BJ (cell line): ENCODE measurements around the gene CERK. TPM values are rescaled to one million over a fixed set of nuclear protein-coding genes. Genes with fewer than 3 reads are reported as not detected.

Source experiments
- CTCF ChIA-PET: fragments of 350-600 bp; formaldehyde crosslinking; extraction: SDS; loops from one replicate; lab custom pipeline; 2021; ENCODE audit warnings: antibody characterized with exemption, inconsistent platforms; lab: Yijun Ruan, JAX
- POLR2A ChIA-PET: fragments of 300-600 bp; sonication (Branson Sonifier 250); formaldehyde crosslinking; extraction: SDS; loops from one replicate; lab custom pipeline; 2021; ENCODE audit warnings: antibody characterized with exemption; lab: Charles Lee
- DNase-seq: peaks from one replicate; pipeline ENCODE4 v3.0.0-alpha.2; 2011; ENCODE audit warnings: low read depth
- H3K27me3 ChIP-seq: 2 replicates; pipeline ENCODE4 v1.6.0; 2011; ENCODE audit warnings: low read length; ENCODE audit not compliant: control insufficient read depth, insufficient read depth
- H3K36me3 ChIP-seq: 2 replicates; pipeline ENCODE4 v1.5.1; 2011; ENCODE audit warnings: low read length; ENCODE audit not compliant: control insufficient read depth, insufficient read depth
- H3K4me3 ChIP-seq: 2 replicates; pipeline ENCODE4 v1.5.1; 2011; ENCODE audit warnings: low read depth, mild to moderate bottlenecking, control low read depth, low read length
- polyA plus RNA-seq: library from polyadenylated mRNA; depleted of rRNA; stranded (reverse); fragments of >200 nt; gene quantifications from 2 replicates; pipeline ENCODE4 v1.2.3, GENCODE V29; 2011
- TF ChIP-seq, protein P1 (sequence below): IDR thresholded peaks from 2 replicates; pipeline ENCODE4 v1.5.1; 2011; ENCODE audit warnings: low read depth, mild to moderate bottlenecking, control low read depth, inconsistent platforms, low read length, moderate library complexity; ENCODE audit not compliant: insufficient read depth

The CERK gene
- polyA plus RNA-seq, 1 experiment = 32.6 TPM

- no peak overlapping the region for H3K4me3 ChIP-seq
- DNase-seq = no peak
- TF ChIP-seq, protein P1, sequence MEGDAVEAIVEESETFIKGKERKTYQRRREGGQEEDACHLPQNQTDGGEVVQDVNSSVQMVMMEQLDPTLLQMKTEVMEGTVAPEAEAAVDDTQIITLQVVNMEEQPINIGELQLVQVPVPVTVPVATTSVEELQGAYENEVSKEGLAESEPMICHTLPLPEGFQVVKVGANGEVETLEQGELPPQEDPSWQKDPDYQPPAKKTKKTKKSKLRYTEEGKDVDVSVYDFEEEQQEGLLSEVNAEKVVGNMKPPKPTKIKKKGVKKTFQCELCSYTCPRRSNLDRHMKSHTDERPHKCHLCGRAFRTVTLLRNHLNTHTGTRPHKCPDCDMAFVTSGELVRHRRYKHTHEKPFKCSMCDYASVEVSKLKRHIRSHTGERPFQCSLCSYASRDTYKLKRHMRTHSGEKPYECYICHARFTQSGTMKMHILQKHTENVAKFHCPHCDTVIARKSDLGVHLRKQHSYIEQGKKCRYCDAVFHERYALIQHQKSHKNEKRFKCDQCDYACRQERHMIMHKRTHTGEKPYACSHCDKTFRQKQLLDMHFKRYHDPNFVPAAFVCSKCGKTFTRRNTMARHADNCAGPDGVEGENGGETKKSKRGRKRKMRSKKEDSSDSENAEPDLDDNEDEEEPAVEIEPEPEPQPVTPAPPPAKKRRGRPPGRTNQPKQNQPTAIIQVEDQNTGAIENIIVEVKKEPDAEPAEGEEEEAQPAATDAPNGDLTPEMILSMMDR = no peak
- CTCF ChIA-PET = interaction anchor here (1.4 to 2.3 kb wide), 2 partner anchors 11 to 28 kb away, joined by 3 to 9 read pairs; no protein-coding TSS in a partner anchor
- no peaks in the 10 kb centered on the region for H3K27me3 ChIP-seq
- POLR2A ChIA-PET = no interaction called here
- peaks cover 8% of the 10 kb centered on the region for H3K36me3 ChIP-seq
Measured at GRCh38 chr22:46732041-46732379, 6.0 kb downstream of the CERK start.

- H3K36me3 ChIP-seq = peaks cover 8% of the 10 kb centered on the region
- H3K4me3 ChIP-seq = no peak overlapping the region
- no peak for DNase-seq
- ChIA-PET CTCF (interaction anchor here (1.4 to 2.3 kb wide), 2 partner anchors 11 to 28 kb away, joined by 3 to 9 read pairs; no protein-coding TSS in a partner anchor), POLR2A (no interaction called here)
- TF ChIP-seq, protein P1 = no peak
- no peaks in the 10 kb centered on the region for H3K27me3 ChIP-seq
Measured at GRCh38 chr22:46731246-46732040, 6.6 kb downstream of the CERK start.

DNA sequence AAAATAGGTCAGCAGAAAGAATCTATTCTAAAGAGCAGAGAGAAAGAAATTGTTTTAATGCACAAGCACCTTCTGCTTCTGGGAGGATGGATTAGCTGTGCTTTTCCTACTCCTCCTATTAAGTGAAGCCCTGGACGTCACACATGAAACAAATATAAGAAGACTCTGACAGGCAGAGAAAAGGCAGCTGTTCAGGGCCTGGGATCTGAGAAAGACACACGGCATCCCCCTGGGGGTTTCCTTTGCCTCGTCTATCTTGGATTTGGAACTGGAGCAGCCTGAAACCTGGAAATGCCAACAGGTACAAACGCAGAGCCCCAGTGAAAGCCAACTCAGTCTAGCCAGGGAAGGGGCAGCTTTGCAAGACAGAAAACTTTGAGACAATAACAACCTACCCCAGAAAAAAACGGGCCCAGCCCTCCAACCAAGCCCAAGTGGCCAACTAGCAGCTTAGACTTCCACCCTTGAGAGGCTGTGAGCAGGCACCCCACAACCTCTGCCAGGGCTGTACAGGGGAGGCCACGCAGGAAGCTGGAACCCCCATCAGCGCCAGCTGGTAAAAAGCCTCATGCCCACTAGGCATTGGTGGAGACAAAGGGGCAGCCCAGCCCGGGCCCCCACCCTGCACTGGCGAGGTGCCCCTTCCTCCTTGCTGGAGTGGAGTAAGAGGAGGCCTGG is 7.3 kb downstream of the CERK start:
- no peak overlapping the region for H3K4me3 ChIP-seq
- no peaks in the 10 kb centered on the region for H3K27me3 ChIP-seq
- POLR2A ChIA-PET = no interaction called here
- DNase-seq = no peak
- peaks cover 8% of the 10 kb centered on the region for H3K36me3 ChIP-seq
- TF ChIP-seq, protein P1 = no peak
- CTCF ChIA-PET = interaction anchor here (1.4 to 2.3 kb wide), 2 partner anchors 12 to 29 kb away, joined by 3 to 9 read pairs; no protein-coding TSS in a partner anchor

DNA sequence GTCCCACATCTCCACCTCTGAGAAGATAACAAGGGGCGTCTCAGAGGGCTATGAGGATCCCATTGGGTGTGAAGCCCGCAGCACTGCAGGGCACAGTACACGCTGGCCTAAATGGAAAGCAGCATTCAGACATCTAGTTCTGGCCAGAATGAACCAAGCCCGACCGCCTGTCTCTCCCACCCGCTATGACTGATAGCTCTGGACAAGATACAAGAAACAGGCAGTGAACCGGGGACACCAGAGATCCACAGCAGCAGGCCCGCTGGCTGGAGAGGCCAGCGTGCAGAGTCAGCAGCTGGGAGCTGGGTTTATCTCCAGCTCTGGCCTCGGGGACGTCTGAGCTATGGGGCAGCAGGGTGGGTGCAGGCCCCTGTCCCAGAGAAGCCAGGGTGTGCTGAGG is 9.6 kb downstream of the CERK start:
- TF ChIP-seq, protein P1 = no peak
- Histone ChIP-seq H3K27me3 (no peaks in the 10 kb centered on the region), H3K36me3 (peaks cover 8% of the 10 kb centered on the region), H3K4me3 (no peak overlapping the region)
- ChIA-PET CTCF (no interaction called here), POLR2A (no interaction called here)
- no peak for DNase-seq

DNA sequence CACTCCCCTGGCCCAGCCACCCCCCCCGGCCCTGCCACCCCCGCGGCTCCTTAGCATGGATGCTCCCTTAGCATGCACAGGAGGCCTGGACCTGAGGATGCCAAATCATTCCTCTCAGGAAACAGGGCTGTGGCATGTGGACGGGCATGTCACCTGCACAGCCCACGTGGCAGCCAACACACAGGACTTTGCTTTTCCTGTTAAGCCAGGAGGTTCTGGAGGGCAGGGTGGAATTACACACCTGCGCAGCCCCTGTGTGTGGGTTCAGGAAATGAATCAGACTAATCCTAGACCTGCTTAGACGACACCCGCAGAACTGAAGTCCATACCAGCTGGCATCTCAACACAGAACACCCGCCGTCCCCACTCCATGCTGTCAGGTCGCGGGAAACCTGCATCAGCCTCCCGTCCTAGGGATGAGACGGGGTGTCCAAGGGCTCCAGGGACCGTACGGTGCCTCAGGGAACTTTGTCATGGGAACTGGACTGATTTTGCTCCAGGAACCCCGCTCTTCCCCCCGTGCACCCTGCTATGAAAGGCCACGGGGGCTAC is 10.2 kb downstream of the CERK start:
- Histone ChIP-seq H3K27me3 (no peaks in the 10 kb centered on the region), H3K36me3 (peaks cover 8% of the 10 kb centered on the region), H3K4me3 (no peak overlapping the region)
- POLR2A ChIA-PET = no interaction called here
- CTCF ChIA-PET = no interaction called here
- DNase-seq = no peak
- TF ChIP-seq, protein P1 = no peak
